Vagina (tissue), 2 donors: ENCODE measurements around the gene BMP5. TPM values are rescaled to one million over a fixed set of nuclear protein-coding genes. Genes with fewer than 3 reads are reported as not detected.

ENCODE experiments used
- DNase-seq, 2 donors: peaks; one replicate each; pipeline ENCODE4 v3.0.0-alpha.2; 2017; ENCODE audit errors: extremely low spot score in 2 of 2
- H3K27ac ChIP-seq: fragments of 200-600 bp; sonication (generic); one replicate; pipeline ENCODE4 v1.5.1; 2019
- H3K27me3 ChIP-seq: fragments of 200-600 bp; sonication (generic); one replicate; pipeline ENCODE4 v1.5.1; 2019
- H3K36me3 ChIP-seq, 2 donors: fragments of 200-600 bp; sonication (generic); one replicate each; pipeline ENCODE4 v1.5.1; 2017 to 2019
- H3K4me1 ChIP-seq: fragments of 200-600 bp; sonication (generic); one replicate; pipeline ENCODE4 v1.5.1; 2019
- H3K4me3 ChIP-seq, 2 donors: fragments of 200-600 bp; sonication (generic); 1 replicate in 1 of 2; 2 replicates in 1 of 2; pipeline ENCODE4 v1.5.1; 2016 to 2019
- H3K9me3 ChIP-seq: fragments of 200-600 bp; sonication (generic); one replicate; pipeline ENCODE4 v1.5.1; 2019
- CTCF ChIP-seq, 3 experiments: fragments of 450-650 bp in 2 of 3; fragments of 200-600 bp in 1 of 3; sonication (generic) in 1 of 3; IDR thresholded peaks; one replicate each; pipeline ENCODE4 v1.5.1; 2017 to 2019; ENCODE audit warnings: antibody characterized with exemption in 3 of 3, mild to moderate bottlenecking in 2 of 3, moderate library complexity in 2 of 3
- POLR2A ChIP-seq, 2 donors: fragments of 450-650 bp; IDR thresholded peaks; one replicate each; pipeline ENCODE4 v1.6.1; 2017; ENCODE audit warnings: antibody characterized with exemption in 2 of 2, mild to moderate bottlenecking in 2 of 2, moderate library complexity in 2 of 2
- POLR2AphosphoS5 ChIP-seq, 2 donors: sonication (generic); formaldehyde crosslinking; IDR thresholded peaks; one replicate each; pipeline ENCODE4 v1.9.0; 2017; ENCODE audit warnings: antibody characterized with exemption in 2 of 2, mild to moderate bottlenecking in 2 of 2, low read depth in 1 of 2; ENCODE audit not compliant: insufficient read depth in 1 of 2
- intact Hi-C: fragments of 100-400 bp; cut with DNase I; formaldehyde crosslinking; loops from one replicate; pipeline ENCODE4 v1.15.1; 2023
- total RNA-seq: library from RNA; depleted of rRNA; stranded (reverse); fragments of >200 nt; gene quantifications from one replicate; pipeline ENCODE4 v1.2.3, GENCODE V29; 2016

The BMP5 gene
- total RNA-seq, 1 donor from 2014 or later, result not detected

- Histone ChIP-seq H3K27ac (no peak overlapping the region), H3K36me3 (no peaks in the 10 kb centered on the region), H3K27me3 (no peaks in the 10 kb centered on the region), H3K9me3 (no peaks in the 10 kb centered on the region), H3K4me1 (no peaks in the 10 kb centered on the region), H3K4me3 (no peak overlapping the region)
- no peak for DNase-seq
- TF ChIP-seq CTCF (IDR thresholded peaks at IDR 0.05) (no peak), POLR2AphosphoS5 (IDR thresholded peaks at IDR 0.05; ENCODE audit: insufficient read depth in 1 of 2, low read depth in 1 of 2) (no peak), POLR2A (IDR thresholded peaks at IDR 0.05) (no peak)
- intact Hi-C loops, result no loop called here
These were observed 169.6 kb downstream of the BMP5 start for GRCh38 chr6:55705451-55706440.

- Histone ChIP-seq H3K9me3 (no peaks in the 10 kb centered on the region), H3K36me3 (no peaks in the 10 kb centered on the region), H3K27me3 (no peaks in the 10 kb centered on the region), H3K4me3 (no peak overlapping the region), H3K27ac (no peak overlapping the region), H3K4me1 (no peaks in the 10 kb centered on the region)
- intact Hi-C loops, result no loop called here
- DNase-seq, result no peak
- TF ChIP-seq POLR2A (IDR thresholded peaks at IDR 0.05) (no peak), CTCF (IDR thresholded peaks at IDR 0.05) (no peak), POLR2AphosphoS5 (IDR thresholded peaks at IDR 0.05; ENCODE audit: insufficient read depth in 1 of 2, low read depth in 1 of 2) (no peak)
These were observed 171.0 kb downstream of the BMP5 start for GRCh38 chr6:55704421-55704820.
